ENCODE results near the gene CFDP1. TPM values are rescaled to one million over a fixed set of nuclear protein-coding genes. Genes with fewer than 3 reads are reported as not detected.

The CFDP1 gene
- total and polyA plus RNA-seq, 5 experiments from 2014 or later, result 34.3 to 39.0 (median 34.9) TPM

DNA sequence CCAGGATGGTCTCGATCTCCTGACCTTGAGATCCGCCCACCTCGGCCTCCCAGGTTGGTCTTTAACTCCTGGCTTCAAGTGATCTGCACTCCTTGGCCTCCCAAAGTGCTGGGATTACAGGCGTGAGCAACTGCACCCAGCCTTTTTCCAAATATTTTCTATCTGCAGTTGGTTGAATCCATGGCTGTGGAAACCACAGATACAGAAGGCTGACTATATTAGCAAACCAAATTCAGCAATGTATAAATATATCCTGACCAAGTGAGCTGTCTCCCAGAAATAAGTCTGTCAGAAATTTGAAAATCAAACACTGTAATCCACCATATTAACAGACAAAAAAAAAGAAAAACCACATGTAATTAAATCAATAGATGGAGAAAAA, 9.6 kb downstream of the CFDP1 start:
- Mint-ChIP-seq H3K4me1 (peaks cover 15 to 52% (median 42%) of the 10 kb centered on the region in 4 donors), H3K27me3 (no peaks in the 10 kb centered on the region), H3K36me3 (no peaks in the 10 kb centered on the region), H3K27ac (peak overlapping the region in 5 of 10 donors; percentile 29 to 57 (median 50)), H3K9me3 (no peaks in the 10 kb centered on the region), H3K4me3 (no peak overlapping the region)
- DNase-seq, result no peak
- no peak for ATAC-seq
- POLR2A ChIA-PET, result interaction anchor here (0.7 kb wide), 1 partner anchor 232 kb away, joined by 3 read pairs; no protein-coding TSS in a partner anchor

DNA sequence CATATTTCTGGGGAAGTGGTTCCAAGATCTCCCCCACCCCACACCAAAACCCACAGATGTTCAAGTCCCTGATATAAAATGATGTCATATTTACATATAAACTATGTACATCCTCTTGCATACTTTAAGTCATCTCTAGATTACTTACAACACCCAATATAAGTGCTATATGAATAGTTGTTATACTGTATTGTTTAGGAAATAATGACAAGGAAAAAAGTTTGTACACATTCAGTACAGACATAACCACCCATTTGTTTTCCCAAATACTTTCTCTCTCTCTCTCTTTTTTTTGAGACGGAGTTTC, 11.5 kb downstream of the CFDP1 start:
- Mint-ChIP-seq H3K27me3 (no peaks in the 10 kb centered on the region), H3K27ac (peak overlapping the region; percentile 4 to 82 (median 60)), H3K4me3 (peak overlapping the region in 6 of 10 donors; percentile 9 to 61 (median 18)), H3K4me1 (peaks cover 12 to 50% (median 38%) of the 10 kb centered on the region in 4 donors), H3K9me3 (no peaks in the 10 kb centered on the region), H3K36me3 (no peaks in the 10 kb centered on the region)
- POLR2A ChIA-PET, result no interaction called here
- no peak for ATAC-seq
- DNase-seq, result no peak

DNA sequence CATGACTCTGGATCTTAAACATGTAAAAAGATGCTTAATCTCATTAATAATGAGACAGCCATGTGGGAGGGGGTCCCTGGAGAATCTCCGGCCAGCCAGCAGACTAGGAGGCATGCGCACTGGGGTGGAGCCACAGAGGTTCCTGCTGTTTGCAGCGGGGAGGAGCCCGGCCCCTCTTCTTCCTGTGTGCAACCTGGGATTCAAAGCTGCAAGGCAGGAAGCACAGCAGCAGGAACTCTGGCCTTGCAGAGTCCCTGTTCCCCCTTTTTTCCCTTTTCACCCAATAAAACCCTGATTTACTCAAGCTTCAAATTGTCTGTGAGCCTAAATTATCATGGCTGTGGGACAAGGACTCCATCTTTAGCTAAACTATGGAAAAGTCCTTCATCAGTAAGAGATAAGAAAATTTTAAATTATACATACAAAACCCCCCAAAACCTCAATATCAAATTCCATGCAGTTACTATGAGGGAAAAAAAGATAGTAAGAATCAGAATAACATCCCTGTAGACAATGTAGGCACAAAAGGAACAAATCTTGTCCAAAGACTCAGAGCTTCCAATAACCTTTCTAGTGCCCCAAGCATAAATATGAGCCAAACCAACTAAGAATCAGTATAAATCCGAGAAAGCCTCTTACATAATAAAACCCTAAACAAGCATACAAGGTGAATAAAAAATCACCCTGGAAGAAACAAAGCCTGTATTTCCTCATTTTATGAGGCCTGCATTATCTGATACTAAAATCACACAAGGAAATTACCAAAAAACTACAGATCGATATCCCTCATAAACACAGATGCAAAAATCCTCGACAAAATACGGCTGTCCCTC, 12.1 kb downstream of the CFDP1 start:
- H3K9me3 Mint-ChIP-seq, result no peaks in the 10 kb centered on the region
- ATAC-seq (peak; percentile 53 to 68), DNase-seq (peak in 5 of 10 donors; percentile 12 to 36 (median 19))
- POLR2A ChIA-PET, result interaction anchor here (1.0 kb wide), 1 partner anchor 12 kb away, joined by 5 read pairs; the partner anchor contains the start of gene CFDP1
- peak overlapping the region; percentile 4 to 82 (median 60) for H3K27ac Mint-ChIP-seq
- H3K4me3 Mint-ChIP-seq, result peak overlapping the region; percentile 12 to 65 (median 50)
- no peaks in the 10 kb centered on the region for H3K36me3 Mint-ChIP-seq
- H3K4me1 Mint-ChIP-seq, result peaks cover 12 to 45% (median 36%) of the 10 kb centered on the region in 4 donors
- no peaks in the 10 kb centered on the region for H3K27me3 Mint-ChIP-seq

DNA sequence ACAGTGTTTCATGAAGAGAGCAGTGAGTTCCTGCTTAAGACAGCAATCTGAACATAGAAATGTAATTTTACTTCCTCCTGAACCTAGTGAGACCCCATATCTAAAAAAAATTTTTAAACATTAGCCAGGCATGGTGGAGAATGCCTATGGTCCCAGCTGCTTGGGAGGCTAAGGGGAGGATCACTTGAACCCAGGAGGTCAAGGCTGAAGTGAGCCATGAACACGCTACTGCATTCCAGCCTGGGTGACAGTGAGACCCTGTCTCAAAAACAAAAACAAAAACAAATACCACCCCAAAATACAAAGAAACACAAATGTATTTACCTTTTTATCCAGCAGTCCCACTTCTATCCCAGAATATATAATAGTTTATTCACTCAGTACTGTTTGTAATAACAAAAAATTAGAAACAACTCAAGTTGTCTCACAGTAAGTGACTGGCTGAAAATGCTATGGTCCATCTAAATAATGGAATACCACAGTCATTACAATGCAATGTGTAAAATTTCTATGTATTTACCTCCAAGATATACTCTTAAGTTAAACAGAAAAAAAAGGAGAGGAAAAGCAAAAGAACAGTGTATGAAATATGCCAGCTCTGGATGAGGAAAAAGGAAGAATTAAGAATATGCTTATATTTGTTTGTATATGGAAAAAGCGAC, 16.3 kb downstream of the CFDP1 start:
- Mint-ChIP-seq H3K9me3 (no peaks in the 10 kb centered on the region), H3K4me1 (peaks cover 21 to 42% (median 37%) of the 10 kb centered on the region in 4 donors), H3K36me3 (peaks cover 0 to 24% (median 4%) of the 10 kb centered on the region in 3 donors), H3K27ac (peak overlapping the region in 1 of 10 donors; percentile 68), H3K4me3 (no peak overlapping the region), H3K27me3 (no peaks in the 10 kb centered on the region)
- POLR2A ChIA-PET, result no interaction called here
- ATAC-seq, result no peak
- DNase-seq, result no peak

DNA sequence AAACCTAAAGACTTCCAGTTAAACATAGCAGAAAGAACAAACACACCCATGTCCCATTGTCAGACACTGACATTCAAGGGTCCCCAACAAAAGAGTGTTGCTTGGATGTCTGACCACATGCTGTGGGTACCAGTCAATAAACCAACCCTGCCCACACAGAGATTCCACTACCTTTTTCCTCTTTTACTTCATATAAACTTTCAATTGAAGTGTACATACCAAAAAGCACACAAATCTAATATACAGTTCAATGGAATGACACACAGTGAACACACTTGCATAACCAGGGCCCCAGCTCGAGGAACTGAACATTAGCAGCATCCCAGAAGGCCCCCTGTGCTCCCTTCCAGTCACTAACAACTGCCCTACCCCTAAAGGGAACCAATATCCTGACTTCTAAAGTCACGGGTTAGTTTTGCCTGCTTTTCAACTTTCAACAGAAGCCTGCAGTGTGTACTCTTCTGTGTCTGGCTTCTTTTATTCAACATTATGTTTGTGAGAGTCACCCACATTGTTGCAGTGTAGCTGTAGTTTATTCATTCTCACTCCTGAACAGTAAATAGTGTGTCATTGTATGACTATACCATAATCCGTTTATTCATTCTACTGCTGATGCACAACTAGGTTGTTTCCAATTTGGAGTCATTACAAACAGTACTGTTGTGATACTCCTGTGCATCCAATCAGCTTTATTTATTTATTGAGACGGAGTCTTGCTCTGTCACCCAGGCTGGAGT, 18.0 kb downstream of the CFDP1 start:
- H3K9me3 Mint-ChIP-seq, result no peaks in the 10 kb centered on the region
- POLR2A ChIA-PET, result no interaction called here
- DNase-seq, result no peak
- H3K27me3 Mint-ChIP-seq, result no peaks in the 10 kb centered on the region
- H3K4me3 Mint-ChIP-seq, result peak overlapping the region in 1 of 10 donors; percentile 34
- peaks cover 16 to 30% (median 21%) of the 10 kb centered on the region in 4 donors for H3K4me1 Mint-ChIP-seq
- no peak for ATAC-seq
- H3K36me3 Mint-ChIP-seq, result peaks cover 0 to 40% (median 6%) of the 10 kb centered on the region in 3 donors
- H3K27ac Mint-ChIP-seq, result peak overlapping the region in 6 of 10 donors; percentile 19 to 66 (median 36)

DNA sequence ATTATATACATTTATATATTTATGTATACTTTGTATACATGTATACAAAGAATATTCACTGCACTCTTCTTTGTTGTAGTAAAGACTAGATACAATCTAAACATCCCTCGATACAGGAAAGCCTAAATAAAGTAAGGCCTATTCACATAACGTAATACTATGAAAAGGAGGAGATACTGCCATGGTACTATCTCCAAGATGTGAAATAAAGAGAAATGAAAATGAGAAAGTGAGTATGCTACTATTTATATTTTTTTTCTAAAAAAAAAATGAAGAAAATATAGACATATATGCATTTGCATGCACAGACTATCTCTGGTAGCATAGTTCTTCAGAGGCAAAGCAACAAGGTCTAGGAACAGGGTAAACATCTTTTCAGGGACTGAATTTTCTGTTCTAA, 19.4 kb downstream of the CFDP1 start:
- H3K27me3 Mint-ChIP-seq, result no peaks in the 10 kb centered on the region
- H3K27ac Mint-ChIP-seq, result no peak overlapping the region
- no peaks in the 10 kb centered on the region for H3K9me3 Mint-ChIP-seq
- H3K36me3 Mint-ChIP-seq, result peaks cover 0 to 53% (median 8%) of the 10 kb centered on the region in 3 donors
- no peak for DNase-seq
- POLR2A ChIA-PET, result no interaction called here
- no peak overlapping the region for H3K4me3 Mint-ChIP-seq
- peaks cover 12 to 26% (median 16%) of the 10 kb centered on the region in 4 donors for H3K4me1 Mint-ChIP-seq
- ATAC-seq, result no peak

DNA sequence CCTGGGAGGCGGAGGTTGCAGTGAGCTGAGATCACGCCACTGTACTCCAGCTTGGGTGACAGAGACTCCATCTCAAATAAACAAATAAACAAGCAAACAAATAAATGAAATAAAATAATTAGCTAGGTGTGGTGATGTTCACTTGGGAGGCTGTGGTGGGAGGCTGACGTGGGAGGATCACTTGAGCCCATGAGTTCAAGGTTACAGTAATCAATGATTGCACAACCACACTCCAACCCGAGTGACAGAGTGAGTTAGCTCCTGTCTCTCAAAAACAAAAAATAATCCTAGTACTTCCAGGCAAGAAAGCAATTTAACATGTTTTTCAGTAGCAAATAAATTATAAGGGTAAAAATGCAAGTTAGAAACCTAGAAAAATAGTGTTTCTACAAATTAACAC, 26.4 kb downstream of the CFDP1 start:
- H3K27ac Mint-ChIP-seq, result peak overlapping the region in 2 of 10 donors; percentile 51 to 64
- peaks cover 0 to 1% (median under 1%) of the 10 kb centered on the region in 4 donors for H3K4me1 Mint-ChIP-seq
- H3K9me3 Mint-ChIP-seq, result no peaks in the 10 kb centered on the region
- POLR2A ChIA-PET, result interaction anchor here (0.5 to 0.6 kb wide), 2 partner anchors 18 to 79 kb away, joined by 3 to 7 read pairs; no protein-coding TSS in a partner anchor
- H3K36me3 Mint-ChIP-seq, result peaks cover 0 to 63% (median 13%) of the 10 kb centered on the region in 3 donors
- DNase-seq (no peak), ATAC-seq (no peak)
- H3K4me3 Mint-ChIP-seq, result no peak overlapping the region
- no peaks in the 10 kb centered on the region for H3K27me3 Mint-ChIP-seq

DNA sequence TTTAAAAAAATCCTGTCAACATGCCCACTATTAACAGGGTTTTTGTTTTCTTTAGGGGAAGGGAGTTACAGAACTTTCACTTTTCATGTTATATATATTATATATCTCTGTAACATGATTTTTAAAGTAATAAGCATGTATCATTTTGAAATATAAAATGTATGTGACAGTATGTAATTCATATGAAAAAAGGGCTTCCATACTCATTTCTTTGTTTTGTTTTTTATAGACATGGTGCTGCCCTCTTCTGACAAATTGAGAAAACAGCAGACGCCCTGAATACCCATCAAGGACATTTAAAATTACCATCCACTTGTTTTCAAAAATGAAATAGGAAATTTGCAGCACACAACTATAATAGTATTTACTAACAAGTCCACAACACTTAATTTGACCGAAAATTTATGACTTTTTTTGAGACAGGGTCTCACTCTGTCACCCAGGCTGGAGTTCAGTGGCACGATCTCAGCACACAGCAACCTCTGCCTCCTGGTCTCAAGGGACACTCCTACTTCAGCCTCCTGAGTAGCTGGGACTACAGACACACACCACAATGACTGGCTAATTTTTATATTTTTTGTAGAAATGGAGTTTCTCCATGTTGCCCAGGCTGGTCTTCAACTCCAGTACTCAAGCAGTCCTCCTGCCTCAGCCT, 30.4 kb downstream of the CFDP1 start:
- ATAC-seq, result no peak
- H3K4me3 Mint-ChIP-seq, result no peak overlapping the region
- H3K27ac Mint-ChIP-seq, result no peak overlapping the region
- POLR2A ChIA-PET, result interaction anchor here (1.6 kb wide), 1 partner anchor 30 kb away, joined by 3 read pairs; the partner anchor contains the start of gene CFDP1
- H3K36me3 Mint-ChIP-seq, result peaks cover 0 to 38% (median 9%) of the 10 kb centered on the region in 3 donors
- H3K9me3 Mint-ChIP-seq, result no peaks in the 10 kb centered on the region
- H3K27me3 Mint-ChIP-seq, result no peaks in the 10 kb centered on the region
- DNase-seq, result peak in 4 of 10 donors; percentile 3 to 36 (median 34)
- peaks cover 0 to 1% (median under 1%) of the 10 kb centered on the region in 4 donors for H3K4me1 Mint-ChIP-seq

DNA sequence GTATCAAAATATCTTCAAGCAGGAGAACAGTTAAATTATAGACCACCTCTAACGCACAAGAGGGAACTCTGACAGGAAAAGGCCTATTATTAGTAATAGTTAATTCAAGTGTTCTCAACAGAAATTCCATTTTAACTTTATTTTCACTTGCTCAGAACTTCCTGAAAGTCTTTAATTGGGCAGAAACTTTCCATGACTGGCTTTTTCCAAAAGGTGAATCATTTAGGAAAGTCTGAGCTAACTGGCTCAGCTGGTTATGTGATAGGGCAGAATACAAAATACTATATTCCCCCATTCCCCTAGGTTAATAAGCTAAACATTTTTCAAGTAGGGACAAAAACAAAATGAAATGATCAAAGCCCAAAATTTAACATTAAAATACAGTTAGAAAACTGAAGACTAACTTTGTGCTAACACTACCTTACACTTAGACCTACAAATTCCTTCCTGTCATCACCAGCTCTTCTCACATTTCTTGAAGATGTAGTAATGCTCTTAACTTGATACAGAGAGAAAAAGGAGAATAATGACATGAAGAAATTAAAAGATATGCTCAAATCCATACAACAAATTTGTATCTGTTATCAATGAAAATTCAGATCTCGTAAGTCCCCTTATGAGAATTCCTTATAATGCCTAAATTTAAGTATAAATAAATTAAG, 31.0 kb downstream of the CFDP1 start:
- no peaks in the 10 kb centered on the region for H3K27me3 Mint-ChIP-seq
- peaks cover 0 to 32% (median 5%) of the 10 kb centered on the region in 3 donors for H3K36me3 Mint-ChIP-seq
- POLR2A ChIA-PET, result interaction anchor here (1.6 kb wide), 1 partner anchor 31 kb away, joined by 3 read pairs; the partner anchor contains the start of gene CFDP1
- no peak for ATAC-seq
- no peak overlapping the region for H3K27ac Mint-ChIP-seq
- no peaks in the 10 kb centered on the region for H3K9me3 Mint-ChIP-seq
- no peak overlapping the region for H3K4me3 Mint-ChIP-seq
- no peaks in the 10 kb centered on the region for H3K4me1 Mint-ChIP-seq
- no peak for DNase-seq

DNA sequence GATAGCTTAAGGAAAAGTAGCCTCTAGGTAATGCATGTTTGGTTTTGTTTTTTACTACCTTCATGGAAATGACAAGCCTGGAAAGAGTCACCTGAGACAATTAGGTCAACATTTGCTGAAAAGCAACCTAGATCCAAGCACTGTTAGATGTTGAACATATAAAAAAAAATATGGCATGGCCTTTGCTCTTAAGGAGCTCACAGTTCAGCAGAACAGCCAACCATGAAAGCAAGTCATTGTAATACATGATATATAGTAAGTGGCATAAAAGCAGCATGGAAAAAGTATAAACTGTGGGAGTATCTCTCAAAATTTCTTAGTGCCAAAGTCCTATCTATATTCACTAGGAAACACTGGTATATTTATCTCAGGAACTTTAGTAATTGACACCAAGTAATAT, 31.6 kb downstream of the CFDP1 start:
- POLR2A ChIA-PET, result interaction anchor here (1.6 kb wide), 1 partner anchor 32 kb away, joined by 3 read pairs; the partner anchor contains the start of gene CFDP1

DNA sequence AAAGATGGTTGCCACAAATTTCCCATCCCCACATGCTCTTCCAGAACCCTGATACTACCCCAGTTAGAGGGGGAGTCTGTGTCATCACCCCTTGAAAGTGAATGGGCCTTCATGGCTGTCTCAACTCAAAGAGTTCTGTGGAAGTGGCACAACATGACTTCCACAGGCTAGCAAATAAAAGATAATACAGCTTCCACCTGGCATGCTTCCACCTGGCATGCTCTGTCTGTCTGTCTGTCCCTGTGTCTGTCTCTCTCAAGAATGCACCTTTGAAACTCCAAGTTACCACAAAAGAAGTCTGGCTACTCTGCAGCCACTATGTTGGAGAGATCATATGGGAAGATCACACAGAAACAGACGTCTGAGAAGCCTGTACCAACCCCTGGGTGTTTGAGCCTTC, 35.0 kb downstream of the CFDP1 start:
- Mint-ChIP-seq H3K27me3 (no peaks in the 10 kb centered on the region), H3K36me3 (peaks cover 0 to 33% (median 10%) of the 10 kb centered on the region in 3 donors), H3K4me1 (no peaks in the 10 kb centered on the region), H3K9me3 (no peaks in the 10 kb centered on the region), H3K4me3 (no peak overlapping the region), H3K27ac (no peak overlapping the region)
- POLR2A ChIA-PET, result no interaction called here
- ATAC-seq, result no peak
- no peak for DNase-seq

More for the DNA sequence above, 31.6 kb downstream of the CFDP1 start:
- no peaks in the 10 kb centered on the region for H3K27me3 Mint-ChIP-seq
- H3K36me3 Mint-ChIP-seq, result peaks cover 0 to 26% (median 3%) of the 10 kb centered on the region in 3 donors
- no peak for DNase-seq
- H3K4me3 Mint-ChIP-seq, result no peak overlapping the region
- ATAC-seq, result no peak
- no peaks in the 10 kb centered on the region for H3K9me3 Mint-ChIP-seq
- H3K27ac Mint-ChIP-seq, result no peak overlapping the region
- no peaks in the 10 kb centered on the region for H3K4me1 Mint-ChIP-seq
